DND-41 (cell line): Measurements from ENCODE around the gene IL4.

Source experiments
- ATAC-seq: fragments of 200-7000 bp; cut with Tn5 transposase; 3 replicates; pipeline ENCODE4 v1.9.1; 2021; ENCODE audit warnings: low read depth; ENCODE audit not compliant: insufficient read depth
- DNase-seq: peaks from one replicate; pipeline ENCODE4 v3.0.0-alpha.2; 2020
- H2AFZ ChIP-seq: 2 replicates; pipeline ENCODE4 v1.6.0; 2012; ENCODE audit warnings: low read depth, low read length
- H3K27ac ChIP-seq: 2 replicates; pipeline ENCODE4 v1.5.1; 2012; ENCODE audit warnings: low read length, inconsistent platforms
- H3K27me3 ChIP-seq: fragments of 200-600 bp; sonication (generic); 2 replicates; pipeline ENCODE4 v1.6.0; 2012; ENCODE audit warnings: low read length, mild to moderate bottlenecking, inconsistent platforms; ENCODE audit not compliant: insufficient read depth, poor library complexity
- H3K36me3 ChIP-seq: 2 replicates; pipeline ENCODE4 v1.5.1; 2012; ENCODE audit warnings: low read length, inconsistent platforms; ENCODE audit not compliant: insufficient read depth
- H3K4me1 ChIP-seq: 2 replicates; pipeline ENCODE4 v1.5.1; 2012; ENCODE audit warnings: mild to moderate bottlenecking, low read length; ENCODE audit not compliant: insufficient read depth
- H3K4me2 ChIP-seq: 2 replicates; pipeline ENCODE4 v1.6.0; 2012; ENCODE audit warnings: mild to moderate bottlenecking, moderate library complexity, low read length, inconsistent platforms; ENCODE audit not compliant: insufficient read depth
- H3K4me3 ChIP-seq, 2 experiments: fragments of 200-600 bp in 1 of 2; shearing (Covaris generic) in 1 of 2; 2 replicates each; pipeline ENCODE4 v1.5.1; 2012 to 2016; ENCODE audit warnings: inconsistent platforms in 2 of 2, low read length in 2 of 2, mild to moderate bottlenecking in 2 of 2, low read depth in 1 of 2, moderate library complexity in 1 of 2
- H3K79me2 ChIP-seq: 2 replicates; pipeline ENCODE4 v1.6.0; 2012; ENCODE audit warnings: low read length, inconsistent platforms; ENCODE audit not compliant: insufficient read depth
- H3K9ac ChIP-seq: 2 replicates; pipeline ENCODE4 v1.6.0; 2012; ENCODE audit warnings: low read depth, mild to moderate bottlenecking, inconsistent platforms, low read length, moderate library complexity
- H3K9me3 ChIP-seq: 2 replicates; pipeline ENCODE4 v1.5.1; 2012; ENCODE audit warnings: low read length, moderate library complexity, mild to moderate bottlenecking, inconsistent platforms; ENCODE audit not compliant: insufficient read depth, severe bottlenecking
- H4K20me1 ChIP-seq: 2 replicates; pipeline ENCODE4 v1.6.0; 2012; ENCODE audit warnings: low read length; ENCODE audit not compliant: insufficient read depth
- CTCF ChIP-seq: IDR thresholded peaks from 2 replicates; pipeline ENCODE4 v1.5.1; 2012; ENCODE audit warnings: borderline replicate concordance, low read length, moderate library complexity, mild to moderate bottlenecking; ENCODE audit not compliant: poor library complexity, severe bottlenecking; ENCODE audit errors: extremely low read depth
- EZH2 ChIP-seq: IDR thresholded peaks from 3 replicates; pipeline ENCODE4 v1.6.1; 2012; ENCODE audit warnings: borderline replicate concordance, low read depth, mild to moderate bottlenecking, moderate library complexity, low read length, inconsistent platforms; ENCODE audit not compliant: severe bottlenecking

The IL4 gene

GRCh38 chr5:132686193-132686592 is 12.4 kb downstream of the IL4 start:
- H3K9me3 ChIP-seq: no peaks in the 10 kb centered on the region
- no peak overlapping the region for H3K27ac ChIP-seq
- H3K4me1 ChIP-seq: peaks cover 21% of the 10 kb centered on the region
- H3K79me2 ChIP-seq: no peaks in the 10 kb centered on the region
- TF ChIP-seq CTCF: no peak
- TF ChIP-seq EZH2: no peak
- no peak overlapping the region for H2AFZ ChIP-seq
- ATAC-seq (no peak), DNase-seq (no peak)
- H4K20me1 ChIP-seq: no peaks in the 10 kb centered on the region
- no peak overlapping the region for H3K4me2 ChIP-seq
- no peaks in the 10 kb centered on the region for H3K27me3 ChIP-seq
- no peak overlapping the region for H3K9ac ChIP-seq
- no peaks in the 10 kb centered on the region for H3K36me3 ChIP-seq
- no peak overlapping the region for H3K4me3 ChIP-seq

GRCh38 chr5:132687995-132688394 is 14.2 kb downstream of the IL4 start:
- Histone ChIP-seq H3K27me3 (no peaks in the 10 kb centered on the region), H2AFZ (no peak overlapping the region), H3K79me2 (no peaks in the 10 kb centered on the region), H4K20me1 (no peaks in the 10 kb centered on the region), H3K4me3 (no peak overlapping the region), H3K4me1 (peaks cover 27% of the 10 kb centered on the region), H3K4me2 (no peak overlapping the region), H3K9ac (no peak overlapping the region), H3K27ac (peak overlapping the region; percentile 64), H3K9me3 (no peaks in the 10 kb centered on the region), H3K36me3 (no peaks in the 10 kb centered on the region)
- peak; percentile 87 for ATAC-seq
- DNase-seq: peak; percentile 78
- no peak for TF ChIP-seq EZH2
- TF ChIP-seq CTCF: no peak

- Histone ChIP-seq H3K79me2 (no peaks in the 10 kb centered on the region), H3K4me2 (no peak overlapping the region), H4K20me1 (no peaks in the 10 kb centered on the region), H3K36me3 (no peaks in the 10 kb centered on the region; the same call in 1 of the 2 replicates), H2AFZ (no peak overlapping the region), H3K9ac (no peak overlapping the region), H3K4me3 (no peak overlapping the region), H3K4me1 (peaks cover 27% of the 10 kb centered on the region), H3K9me3 (no peaks in the 10 kb centered on the region), H3K27me3 (no peaks in the 10 kb centered on the region), H3K27ac (peak overlapping the region; percentile 64)
- DNase-seq: peak; percentile 38
- peak; percentile 25; the same call in 1 of the 3 replicates for ATAC-seq
- no peak for TF ChIP-seq CTCF
- TF ChIP-seq EZH2: no peak
Observed at GRCh38 chr5:132688536-132689339, 14.9 kb downstream of the IL4 start.

GRCh38 chr5:132689513-132689912 is 15.7 kb downstream of the IL4 start:
- no peaks in the 10 kb centered on the region for H4K20me1 ChIP-seq
- H3K4me1 ChIP-seq: peaks cover 27% of the 10 kb centered on the region
- DNase-seq (no peak), ATAC-seq (no peak)
- TF ChIP-seq EZH2 (no peak), CTCF (no peak)
- peak overlapping the region; percentile 22; the same call in 1 of the 2 replicates for H3K27ac ChIP-seq
- H3K9ac ChIP-seq: no peak overlapping the region
- H3K36me3 ChIP-seq: no peaks in the 10 kb centered on the region; the same call in 1 of the 2 replicates
- H3K27me3 ChIP-seq: no peaks in the 10 kb centered on the region
- no peak overlapping the region for H2AFZ ChIP-seq
- no peaks in the 10 kb centered on the region for H3K9me3 ChIP-seq
- no peaks in the 10 kb centered on the region for H3K79me2 ChIP-seq
- no peak overlapping the region for H3K4me2 ChIP-seq
- H3K4me3 ChIP-seq: no peak overlapping the region
